Common myeloid progenitor, CD34-positive (primary cell): ENCODE results near the gene LDB2.

Experiments
- CTCF ChIA-PET: fragments of 350-600 bp; sonication (Branson Sonifier 250); formaldehyde crosslinking; loops from one replicate; lab custom pipeline; 2021; ENCODE audit warnings: antibody characterized with exemption; lab: Charles Lee
- POLR2A ChIA-PET: fragments of 350-600 bp; sonication (Branson Sonifier 250); formaldehyde crosslinking; loops from one replicate; lab custom pipeline; 2021; ENCODE audit warnings: antibody characterized with exemption; lab: Charles Lee
- DNase-seq, 3 donors: peaks; one replicate each; pipeline versions ENCODE4 v3.0.0 to v3.0.0-alpha.2; 2013
- H3K27ac ChIP-seq, 2 experiments: 1 replicate in 1 of 2; 2 replicates in 1 of 2; pipeline ENCODE4 v1.7.0; 2013; ENCODE audit warnings: inconsistent platforms in 2 of 2, low read length in 2 of 2, mild to moderate bottlenecking in 2 of 2, low read depth in 1 of 2, moderate library complexity in 1 of 2; ENCODE audit not compliant: severe bottlenecking in 2 of 2, insufficient read depth in 1 of 2, poor library complexity in 1 of 2
- H3K27me3 ChIP-seq, 5 experiments: replicated peaks in 2 of 5; 1 replicate in 3 of 5; 2 replicates in 2 of 5; pipeline versions ENCODE4 v1.6.1 to v1.7.0; 2013; ENCODE audit warnings: low read length in 4 of 5, mild to moderate bottlenecking in 2 of 5, moderate library complexity in 2 of 5, inconsistent platforms in 1 of 5; ENCODE audit not compliant: insufficient read depth in 5 of 5, control insufficient read depth in 4 of 5
- H3K36me3 ChIP-seq, 4 experiments: 1 replicate in 2 of 4; 2 replicates in 2 of 4; pipeline versions ENCODE4 v1.6.1 to v1.7.0; 2013; ENCODE audit warnings: low read length in 3 of 4, control low read depth in 1 of 4, mild to moderate bottlenecking in 1 of 4; ENCODE audit not compliant: control insufficient read depth in 4 of 4, insufficient read depth in 4 of 4
- H3K4me1 ChIP-seq, 4 experiments: 1 replicate in 3 of 4; 2 replicates in 1 of 4; pipeline versions ENCODE4 v1.6.1 to v1.7.1; 2013; ENCODE audit warnings: low read length in 3 of 4, mild to moderate bottlenecking in 3 of 4, control low read depth in 1 of 4, inconsistent platforms in 1 of 4, moderate library complexity in 1 of 4; ENCODE audit not compliant: control insufficient read depth in 4 of 4, insufficient read depth in 4 of 4; ENCODE audit errors: control extremely low read depth in 1 of 4
- H3K4me3 ChIP-seq, 7 experiments: 1 replicate in 4 of 7; 2 replicates in 3 of 7; pipeline versions ENCODE4 v1.5.1 to v1.7.0; 2013; ENCODE audit warnings: mild to moderate bottlenecking in 7 of 7, low read length in 6 of 7, moderate library complexity in 6 of 7, inconsistent platforms in 2 of 7, low read depth in 2 of 7, control low read depth in 1 of 7; ENCODE audit not compliant: insufficient read depth in 4 of 7, control insufficient read depth in 1 of 7; ENCODE audit errors: extremely low read depth in 1 of 7
- H3K9me3 ChIP-seq, 5 experiments: 1 replicate in 4 of 5; 2 replicates in 1 of 5; pipeline versions ENCODE4 v1.6.1 to v1.7.1; 2013; ENCODE audit warnings: low read length in 4 of 5, mild to moderate bottlenecking in 2 of 5, inconsistent platforms in 1 of 5, low read depth in 1 of 5, moderate library complexity in 1 of 5; ENCODE audit not compliant: control insufficient read depth in 4 of 5, insufficient read depth in 2 of 5; ENCODE audit errors: control extremely low read depth in 1 of 5
- WGBS: methylation state at CpG from one replicate; pipeline ENCODE4 v1.1.5; 2013; ENCODE audit not compliant: insufficient coverage; 5-methylcytosine and 5-hydroxymethylcytosine counted together

Gene LDB2

DNA sequence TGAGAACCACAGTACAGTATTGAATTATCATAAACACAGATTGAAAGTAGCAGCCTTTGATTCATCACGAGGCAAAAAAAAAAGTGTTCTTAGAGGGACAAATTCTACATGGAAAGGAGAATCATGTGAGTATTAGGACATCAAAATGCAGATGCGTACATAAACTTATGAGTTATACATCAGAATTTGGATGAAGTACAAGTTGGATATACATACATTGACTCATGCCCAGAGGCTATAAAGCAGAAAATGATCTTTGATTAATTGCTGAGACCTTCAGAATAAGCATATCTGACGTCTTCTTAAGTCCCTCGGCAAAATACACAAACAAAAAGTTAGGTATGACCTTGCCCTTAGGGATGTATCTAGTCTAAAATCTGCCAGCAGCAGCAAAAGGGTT is 206.4 kb downstream of the LDB2 start:
- ChIA-PET POLR2A (no interaction called here), CTCF (no interaction called here)
- DNase-seq = no peak
- H3K27me3 ChIP-seq = no peaks in the 10 kb centered on the region
- no peak overlapping the region for H3K27ac ChIP-seq
- H3K4me3 ChIP-seq = no peak overlapping the region
- WGBS = 96% methylated on average over 4 of the region's 4 CpGs
- H3K9me3 ChIP-seq = peaks cover 0 to 1% (median 0%) of the 10 kb centered on the region in 5 experiments
- no peaks in the 10 kb centered on the region for H3K36me3 ChIP-seq
- H3K4me1 ChIP-seq = no peaks in the 10 kb centered on the region

DNA sequence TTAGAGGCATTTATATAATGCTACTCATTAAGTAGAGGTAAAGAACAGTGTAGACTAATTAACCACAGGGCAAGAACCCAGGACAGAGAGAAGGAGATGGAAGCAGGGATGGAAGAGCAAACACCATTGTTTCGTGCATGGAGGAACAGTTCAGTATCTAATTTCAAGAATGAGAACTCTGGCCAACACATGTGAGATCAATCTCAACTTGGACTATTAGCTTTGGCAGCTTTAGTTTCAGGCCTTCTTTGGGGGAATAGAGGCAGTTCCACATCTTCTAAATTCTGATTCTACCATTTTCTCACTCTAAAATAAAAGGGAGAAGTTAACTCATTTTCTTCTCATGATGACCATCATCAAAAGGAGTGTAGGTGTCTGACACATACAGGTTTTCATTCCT is 207.0 kb downstream of the LDB2 start:
- 100% methylated on average over 1 of the region's 1 CpG for WGBS
- H3K9me3 ChIP-seq = peaks cover 0 to 1% (median 0%) of the 10 kb centered on the region in 5 experiments
- H3K27ac ChIP-seq = no peak overlapping the region
- ChIA-PET CTCF (no interaction called here), POLR2A (no interaction called here)
- no peak for DNase-seq
- no peaks in the 10 kb centered on the region for H3K36me3 ChIP-seq
- H3K4me1 ChIP-seq = no peaks in the 10 kb centered on the region
- H3K27me3 ChIP-seq = no peaks in the 10 kb centered on the region
- no peak overlapping the region for H3K4me3 ChIP-seq

DNA sequence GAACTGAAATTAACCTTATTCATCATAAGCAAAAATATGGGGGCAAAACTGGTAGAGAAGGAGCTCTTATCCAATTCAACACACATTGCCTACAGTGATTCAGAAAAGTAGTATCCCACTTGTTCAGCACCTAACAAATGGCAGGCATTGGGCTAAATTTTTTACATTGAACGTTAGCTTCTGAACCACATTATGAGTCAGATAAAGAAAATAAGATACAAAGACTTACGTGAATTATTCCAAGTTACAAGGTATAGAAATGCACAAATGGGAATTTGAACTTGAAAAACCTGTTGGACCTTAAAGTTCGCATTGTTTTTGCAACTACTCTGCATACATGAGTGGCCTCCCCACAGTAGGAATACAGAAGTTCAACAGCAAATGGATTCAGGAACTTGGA is 210.6 kb downstream of the LDB2 start:
- no peak overlapping the region for H3K4me3 ChIP-seq
- 95% methylated on average over 3 of the region's 3 CpGs for WGBS
- H3K4me1 ChIP-seq = no peaks in the 10 kb centered on the region
- ChIA-PET POLR2A (no interaction called here), CTCF (no interaction called here)
- H3K27me3 ChIP-seq = no peaks in the 10 kb centered on the region
- no peak overlapping the region for H3K27ac ChIP-seq
- no peaks in the 10 kb centered on the region for H3K36me3 ChIP-seq
- DNase-seq = no peak
- H3K9me3 ChIP-seq = peaks cover 0 to 3% (median 0%) of the 10 kb centered on the region in 5 experiments

DNA sequence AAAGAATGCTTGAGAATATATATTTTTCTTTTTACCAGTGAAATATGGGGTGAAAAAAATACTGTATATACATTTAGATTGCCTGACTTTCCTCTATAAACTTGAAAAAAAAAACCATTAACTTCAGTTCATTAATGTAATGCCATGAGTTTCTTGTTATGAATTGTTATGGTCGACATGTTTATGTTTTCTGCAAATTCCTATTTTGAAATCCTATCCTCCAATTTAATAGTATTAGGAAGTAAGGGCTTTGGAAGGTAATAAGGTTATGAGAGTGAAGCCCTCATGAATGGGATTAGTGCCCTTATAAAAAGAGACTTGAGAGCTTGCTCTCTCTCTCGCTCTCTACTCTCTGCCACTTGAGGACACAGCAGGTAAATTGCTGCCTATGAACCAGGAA is 211.4 kb downstream of the LDB2 start:
- H3K4me1 ChIP-seq = no peaks in the 10 kb centered on the region
- 100% methylated on average over 1 of the region's 2 CpGs for WGBS
- ChIA-PET POLR2A (no interaction called here), CTCF (no interaction called here)
- peaks cover 0 to 3% (median 0%) of the 10 kb centered on the region in 5 experiments for H3K9me3 ChIP-seq
- no peak overlapping the region for H3K4me3 ChIP-seq
- no peaks in the 10 kb centered on the region for H3K27me3 ChIP-seq
- DNase-seq = no peak
- H3K36me3 ChIP-seq = no peaks in the 10 kb centered on the region
- no peak overlapping the region for H3K27ac ChIP-seq

DNA sequence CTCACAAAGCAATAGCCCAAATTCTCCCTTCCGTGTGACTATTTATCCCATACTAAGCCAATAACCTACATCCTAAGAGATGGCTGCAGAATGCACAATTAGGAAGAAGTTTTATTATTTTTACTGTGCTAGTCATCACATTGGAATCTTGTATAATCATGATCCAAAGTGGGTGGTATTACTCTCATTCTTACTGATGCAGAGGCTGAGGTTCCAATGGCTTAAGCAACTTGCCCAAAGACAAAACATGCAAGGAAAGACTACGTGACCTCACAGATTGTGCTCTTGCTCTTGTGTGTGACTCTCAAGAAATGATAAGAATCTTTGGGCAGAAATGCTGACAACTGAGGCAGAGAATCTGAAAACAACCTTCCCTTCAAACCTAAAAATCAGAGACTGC is 212.2 kb downstream of the LDB2 start:
- no peaks in the 10 kb centered on the region for H3K36me3 ChIP-seq
- peaks cover 0 to 3% (median 0%) of the 10 kb centered on the region in 5 experiments for H3K9me3 ChIP-seq
- H3K27ac ChIP-seq = no peak overlapping the region
- H3K27me3 ChIP-seq = no peaks in the 10 kb centered on the region
- ChIA-PET CTCF (no interaction called here), POLR2A (no interaction called here)
- WGBS = 100% methylated on average over 1 of the region's 2 CpGs
- H3K4me1 ChIP-seq = no peaks in the 10 kb centered on the region
- no peak overlapping the region for H3K4me3 ChIP-seq
- no peak for DNase-seq

DNA sequence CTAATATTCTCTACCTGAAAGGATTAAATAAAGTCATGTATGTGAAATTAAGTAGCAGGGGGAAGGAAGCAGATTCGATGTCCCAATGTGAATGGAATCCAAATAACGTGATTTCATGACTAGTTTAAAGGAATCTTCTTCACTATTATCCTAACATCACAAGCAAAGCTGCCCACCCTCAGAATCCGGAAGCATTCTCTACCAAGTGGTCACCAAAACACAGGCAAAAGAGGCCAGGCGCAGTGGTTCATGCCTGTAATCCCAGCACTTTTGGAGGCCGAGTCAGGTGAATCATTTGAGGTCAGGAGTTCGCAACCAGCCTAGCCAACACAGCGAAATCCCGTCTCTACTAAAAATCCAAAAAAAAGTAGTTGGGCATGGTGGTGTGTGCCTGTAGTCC is 212.9 kb downstream of the LDB2 start:
- Histone ChIP-seq H3K36me3 (no peaks in the 10 kb centered on the region), H3K9me3 (peaks cover 0 to 3% (median 0%) of the 10 kb centered on the region in 5 experiments), H3K27me3 (no peaks in the 10 kb centered on the region), H3K4me3 (no peak overlapping the region), H3K4me1 (no peaks in the 10 kb centered on the region), H3K27ac (no peak overlapping the region)
- POLR2A ChIA-PET = no interaction called here
- CTCF ChIA-PET = no interaction called here
- 97% methylated on average over 5 of the region's 8 CpGs for WGBS
- DNase-seq = no peak

DNA sequence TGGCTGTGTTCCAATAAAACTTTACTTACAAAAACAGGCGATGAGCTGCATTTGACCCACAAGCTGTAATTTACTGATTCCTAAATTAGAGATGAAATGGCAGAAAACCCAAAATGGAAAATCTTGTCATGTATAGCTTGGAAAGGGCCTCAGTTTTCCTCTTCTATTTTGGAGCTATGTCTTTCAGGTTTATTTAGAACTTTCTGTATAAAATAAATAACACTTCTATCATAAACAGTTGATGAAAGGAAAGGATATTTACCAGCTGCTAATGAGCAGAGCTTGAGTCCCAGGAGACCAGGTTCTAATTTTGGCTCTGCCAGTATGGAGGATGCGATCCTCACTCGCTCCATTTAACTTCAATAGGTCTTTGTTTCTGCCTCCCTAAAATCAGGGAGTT is 213.5 kb downstream of the LDB2 start:
- Histone ChIP-seq H3K27me3 (no peaks in the 10 kb centered on the region), H3K36me3 (no peaks in the 10 kb centered on the region), H3K27ac (no peak overlapping the region), H3K9me3 (peaks cover 0 to 3% (median 0%) of the 10 kb centered on the region in 5 experiments), H3K4me3 (no peak overlapping the region), H3K4me1 (no peaks in the 10 kb centered on the region)
- WGBS = 94% methylated on average over 2 of the region's 3 CpGs
- DNase-seq = no peak
- POLR2A ChIA-PET = no interaction called here
- CTCF ChIA-PET = no interaction called here
